Osteocyte (in vitro differentiated cells): ENCODE results near the gene HDAC10. TPM values are rescaled to one million over a fixed set of nuclear protein-coding genes. Genes with fewer than 3 reads are reported as not detected.

Source experiments
- DNase-seq: peaks from one replicate; pipeline ENCODE4 v3.0.0; 2021; ENCODE audit warnings: mixed read lengths; ENCODE audit not compliant: unreplicated experiment; ENCODE audit errors: extremely low spot score
- H3K27ac Mint-ChIP-seq: one replicate; pipeline ENCODE4 v1.8.0; 2021; ENCODE audit warnings: mild to moderate bottlenecking, mixed read lengths; ENCODE audit not compliant: unreplicated experiment
- H3K27me3 Mint-ChIP-seq: one replicate; pipeline ENCODE4 v1.8.0; 2021; ENCODE audit warnings: mixed read lengths; ENCODE audit not compliant: unreplicated experiment
- H3K36me3 Mint-ChIP-seq: one replicate; pipeline ENCODE4 v1.8.0; 2021; ENCODE audit warnings: mixed read lengths; ENCODE audit not compliant: unreplicated experiment
- H3K4me1 Mint-ChIP-seq: one replicate; pipeline ENCODE4 v1.8.0; 2021; ENCODE audit warnings: mixed read lengths; ENCODE audit not compliant: unreplicated experiment
- H3K4me3 Mint-ChIP-seq: one replicate; pipeline ENCODE4 v1.8.0; 2021; ENCODE audit warnings: mild to moderate bottlenecking, moderate library complexity, mixed read lengths; ENCODE audit not compliant: unreplicated experiment
- H3K9me3 Mint-ChIP-seq: one replicate; pipeline ENCODE4 v1.8.0; 2021; ENCODE audit warnings: mixed read lengths; ENCODE audit not compliant: unreplicated experiment
- CTCF ChIP-seq: fragments of 200-600 bp; sonication (generic); IDR thresholded peaks from 2 replicates; pipeline ENCODE4 v1.5.0; 2021; ENCODE audit warnings: antibody characterized with exemption, mild to moderate bottlenecking, moderate library complexity
- total RNA-seq: library from RNA; stranded (reverse); gene quantifications from 2 replicates; pipeline ENCODE4 v1.2.1, GENCODE V29; 2021

HDAC10 gene
- total RNA-seq, 1 donor from 2014 or later: 38.3 TPM

- no peak overlapping the region for H3K27ac Mint-ChIP-seq
- no peaks in the 10 kb centered on the region for H3K27me3 Mint-ChIP-seq
- no peaks in the 10 kb centered on the region for H3K9me3 Mint-ChIP-seq
- no peak for TF ChIP-seq CTCF
- no peak for DNase-seq
- H3K4me3 Mint-ChIP-seq: no peak overlapping the region
- peaks cover 3% of the 10 kb centered on the region for H3K4me1 Mint-ChIP-seq
- H3K36me3 Mint-ChIP-seq: peaks cover 14% of the 10 kb centered on the region
Observed at GRCh38 chr22:50284479-50284878, 33.4 kb upstream of the HDAC10 start.

- H3K9me3 Mint-ChIP-seq: no peaks in the 10 kb centered on the region
- H3K36me3 Mint-ChIP-seq: peaks cover 13% of the 10 kb centered on the region
- H3K4me1 Mint-ChIP-seq: peaks cover 3% of the 10 kb centered on the region
- H3K27me3 Mint-ChIP-seq: no peaks in the 10 kb centered on the region
- no peak for TF ChIP-seq CTCF
- H3K4me3 Mint-ChIP-seq: no peak overlapping the region
- no peak for DNase-seq
- H3K27ac Mint-ChIP-seq: no peak overlapping the region
Observed at GRCh38 chr22:50283821-50284220, 32.8 kb upstream of the HDAC10 start.

DNA sequence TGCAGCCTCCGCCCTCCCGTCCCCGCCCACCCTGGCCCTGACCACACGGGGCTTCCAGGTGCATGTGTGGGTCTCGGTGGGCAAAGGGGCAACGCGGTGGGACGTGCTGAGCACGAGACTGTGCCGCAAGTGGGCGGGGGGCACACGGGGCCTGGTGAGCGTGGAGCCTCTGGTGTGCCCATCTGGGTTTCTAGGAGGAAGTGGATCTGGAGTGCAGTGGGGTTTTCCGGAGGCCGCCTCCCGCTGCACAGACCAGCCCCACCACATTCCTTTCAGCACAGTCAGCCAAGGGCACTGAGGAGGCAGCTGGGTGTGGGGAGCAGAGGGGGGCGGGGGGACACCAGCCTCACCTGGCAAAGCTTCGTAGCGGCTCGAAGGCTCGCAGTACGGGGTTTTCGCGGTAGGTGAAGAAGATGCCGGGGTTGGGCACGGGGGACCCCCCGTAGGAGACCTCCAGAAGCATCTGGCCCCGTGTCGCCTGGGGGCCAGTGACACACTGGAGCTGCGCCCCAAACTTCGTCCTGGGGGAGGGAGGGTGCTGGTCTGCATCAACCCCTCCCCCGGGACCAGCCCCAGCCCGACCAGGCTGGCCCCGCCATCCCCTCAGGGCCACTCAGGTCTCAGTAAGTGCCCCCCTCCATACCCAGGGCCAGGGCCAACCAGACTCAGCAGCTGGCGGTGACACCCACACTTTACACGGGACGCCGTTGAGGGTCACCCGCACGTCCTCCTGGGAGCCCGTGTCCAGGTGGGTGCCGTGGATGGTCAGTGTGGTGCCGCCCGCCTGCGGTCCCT, 31.5 kb upstream of the HDAC10 start:
- Mint-ChIP-seq H3K27ac (no peak overlapping the region), H3K36me3 (peaks cover 9% of the 10 kb centered on the region), H3K4me3 (no peak overlapping the region), H3K9me3 (no peaks in the 10 kb centered on the region), H3K27me3 (no peaks in the 10 kb centered on the region), H3K4me1 (peaks cover 3% of the 10 kb centered on the region)
- DNase-seq: no peak
- TF ChIP-seq CTCF: no peak

- peaks cover 3% of the 10 kb centered on the region for H3K4me1 Mint-ChIP-seq
- no peak for DNase-seq
- TF ChIP-seq CTCF: no peak
- H3K27ac Mint-ChIP-seq: no peak overlapping the region
- no peaks in the 10 kb centered on the region for H3K27me3 Mint-ChIP-seq
- H3K36me3 Mint-ChIP-seq: peaks cover 15% of the 10 kb centered on the region
- H3K9me3 Mint-ChIP-seq: no peaks in the 10 kb centered on the region
- no peak overlapping the region for H3K4me3 Mint-ChIP-seq
Observed at GRCh38 chr22:50281957-50282356, 30.9 kb upstream of the HDAC10 start.

GRCh38 chr22:50281384-50281760, 30.3 kb upstream of the HDAC10 start:
- Mint-ChIP-seq H3K4me1 (peaks cover 3% of the 10 kb centered on the region), H3K9me3 (no peaks in the 10 kb centered on the region), H3K4me3 (no peak overlapping the region), H3K27me3 (no peaks in the 10 kb centered on the region), H3K36me3 (peaks cover 15% of the 10 kb centered on the region), H3K27ac (no peak overlapping the region)
- no peak for TF ChIP-seq CTCF
- no peak for DNase-seq
